ENCODE data around the gene ANKRD40.
A peak's percentile ranks its signal among the peaks of the same experiment; 100 is the strongest.
"Not testable (repeated sequence)": the region's sequence is repeated elsewhere in the genome, so short reads cannot be mapped to it uniquely, and the experiment has no call there.

The ANKRD40 gene, protein sequence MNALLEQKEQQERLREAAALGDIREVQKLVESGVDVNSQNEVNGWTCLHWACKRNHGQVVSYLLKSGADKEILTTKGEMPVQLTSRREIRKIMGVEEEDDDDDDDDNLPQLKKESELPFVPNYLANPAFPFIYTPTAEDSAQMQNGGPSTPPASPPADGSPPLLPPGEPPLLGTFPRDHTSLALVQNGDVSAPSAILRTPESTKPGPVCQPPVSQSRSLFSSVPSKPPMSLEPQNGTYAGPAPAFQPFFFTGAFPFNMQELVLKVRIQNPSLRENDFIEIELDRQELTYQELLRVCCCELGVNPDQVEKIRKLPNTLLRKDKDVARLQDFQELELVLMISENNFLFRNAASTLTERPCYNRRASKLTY

DNA sequence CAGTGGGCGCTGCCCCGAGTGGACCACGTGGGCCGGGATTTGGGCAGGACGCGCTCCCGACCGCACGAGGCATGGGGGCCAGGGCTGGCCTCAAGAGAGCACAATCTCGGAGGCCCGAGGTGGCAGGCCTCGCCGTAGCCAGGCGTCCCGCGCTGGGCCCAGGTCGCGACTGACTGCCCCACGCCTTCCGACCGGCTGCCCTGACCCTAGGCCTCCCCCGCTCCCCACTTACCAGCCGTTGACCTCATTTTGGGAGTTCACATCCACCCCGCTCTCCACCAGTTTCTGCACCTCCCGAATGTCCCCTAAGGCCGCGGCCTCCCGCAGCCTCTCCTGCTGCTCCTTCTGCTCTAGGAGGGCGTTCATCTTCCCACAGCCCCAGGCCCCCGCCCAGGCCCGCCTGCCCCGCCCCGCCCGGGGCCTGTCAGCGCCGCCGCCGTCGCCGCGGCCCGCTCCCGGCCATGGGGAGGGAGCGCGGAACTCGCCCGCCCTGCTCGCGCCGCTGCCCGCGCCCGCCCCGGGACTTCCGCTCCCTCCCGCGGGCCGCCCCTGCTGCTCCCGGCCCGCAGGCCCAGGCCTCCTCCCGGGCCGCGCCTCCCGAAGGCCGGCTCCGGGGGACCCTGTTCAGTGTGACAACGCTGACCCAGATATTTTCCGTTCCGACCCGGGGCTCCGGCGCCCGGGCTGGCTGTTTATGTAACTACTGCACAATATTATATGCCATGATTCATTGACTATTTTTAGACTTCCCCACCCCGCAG, at the start of gene ANKRD40:
TSS of gene ANKRD40 (minus strand) at position 626 of the 761 bp plus-strand sequence. CDS start at position 366, 260 bp downstream.
- DNase-seq, result peak; percentile 85 to 89

DNA sequence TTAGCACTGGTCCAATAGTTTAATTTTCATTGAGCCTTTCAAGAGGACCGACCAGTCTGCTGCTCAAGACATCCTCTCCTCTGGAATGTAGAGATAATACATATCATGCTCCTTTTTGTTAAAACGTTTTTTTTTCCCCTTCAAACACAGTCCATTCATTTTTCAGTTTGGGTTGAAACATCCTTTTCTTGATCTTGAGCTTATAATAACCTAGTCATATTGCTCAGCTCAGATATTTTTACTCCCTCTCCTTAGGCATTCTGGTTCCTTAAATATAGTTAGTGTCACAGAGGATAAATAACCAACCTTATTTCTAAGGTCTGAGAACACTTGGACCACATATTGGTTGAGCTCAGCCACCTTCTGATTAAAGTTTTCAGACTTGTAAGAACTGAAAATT, 46.8 kb upstream of the ANKRD40 start:
- DNase-seq, result no peak

DNA sequence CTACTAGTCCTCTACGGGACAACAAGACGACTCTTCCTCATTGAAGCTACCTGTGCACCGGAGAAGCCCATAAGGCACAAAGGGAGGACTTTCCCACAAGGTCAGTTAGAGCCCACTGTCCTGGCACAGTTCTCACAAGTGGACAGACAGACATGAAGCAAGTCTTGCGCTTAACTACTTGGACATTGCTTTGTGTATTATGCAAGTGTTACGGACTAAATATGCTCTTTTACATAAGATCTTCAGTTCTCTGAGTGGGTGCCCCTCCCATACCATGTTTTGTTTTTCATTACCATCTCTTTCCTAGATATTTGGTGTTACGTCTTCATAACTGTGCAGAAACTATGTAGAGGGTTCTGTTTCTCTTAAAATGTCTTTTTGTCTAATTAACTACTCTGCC, 41.5 kb upstream of the ANKRD40 start:
- no peak for DNase-seq

DNA sequence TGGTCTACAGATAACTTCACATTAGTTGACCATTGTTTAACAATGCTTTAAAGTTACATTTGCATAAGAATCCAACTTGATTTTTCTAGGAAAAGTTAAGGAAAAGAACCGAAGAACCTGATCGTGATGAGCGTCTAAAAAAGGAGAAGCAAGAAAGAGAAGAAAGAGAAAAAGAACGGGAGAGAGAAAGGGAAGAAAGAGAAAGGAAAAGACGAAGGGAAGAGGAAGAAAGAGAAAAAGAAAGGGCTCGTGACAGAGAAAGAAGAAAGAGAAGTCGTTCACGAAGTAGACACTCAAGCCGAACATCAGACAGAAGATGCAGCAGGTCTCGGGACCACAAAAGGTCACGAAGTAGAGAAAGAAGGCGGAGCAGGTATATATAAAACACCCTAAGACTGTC, 37.9 kb upstream of the ANKRD40 start:
- no peak for DNase-seq

DNA sequence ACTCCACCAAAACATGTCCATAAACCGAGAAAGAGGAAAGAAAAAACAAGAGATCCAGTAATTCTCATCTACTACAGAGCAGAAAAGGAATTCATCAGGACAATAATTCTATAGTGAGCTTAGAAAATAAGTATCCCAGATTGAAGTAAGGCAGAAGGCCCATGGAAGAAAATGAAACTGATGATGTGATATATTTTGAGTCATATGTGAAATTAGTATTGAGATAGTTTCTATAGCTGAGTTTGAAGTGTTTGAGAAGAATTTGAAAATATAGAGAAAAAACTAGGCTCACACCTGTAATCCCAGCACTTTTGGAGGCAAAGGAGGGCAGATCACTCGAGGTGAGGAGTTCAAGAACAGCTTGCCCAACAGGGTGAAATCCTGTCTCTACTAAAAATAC, 31.4 kb upstream of the ANKRD40 start:
- DNase-seq, result no peak

DNA sequence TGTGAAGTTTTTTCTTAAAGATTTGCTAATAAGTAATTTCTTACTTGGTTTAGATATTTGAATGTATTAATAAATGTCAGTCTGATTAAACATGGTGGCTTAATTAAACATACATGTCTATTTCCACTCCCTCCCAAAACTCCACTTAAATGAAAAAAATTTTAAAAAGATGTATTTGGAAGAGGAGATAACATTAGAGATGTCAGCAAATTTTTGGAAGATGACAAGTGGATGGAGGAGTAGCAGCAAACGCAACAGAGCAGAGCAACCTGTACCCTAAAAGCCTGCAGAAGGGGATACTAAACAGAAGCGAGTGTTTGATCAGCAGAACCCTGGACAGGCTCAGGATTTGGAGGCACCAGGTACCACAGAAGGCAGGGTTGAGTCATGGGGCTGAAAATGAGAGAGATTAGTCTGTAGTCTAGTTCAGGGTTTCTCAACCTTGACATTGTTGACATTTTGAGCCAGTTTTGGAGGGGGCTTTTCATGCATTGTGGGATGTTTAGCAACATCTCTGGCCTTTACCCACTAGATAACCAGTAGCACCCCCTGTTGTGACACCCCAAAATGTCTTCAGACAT, 29.5 kb upstream of the ANKRD40 start:
- DNase-seq, result no peak

DNA sequence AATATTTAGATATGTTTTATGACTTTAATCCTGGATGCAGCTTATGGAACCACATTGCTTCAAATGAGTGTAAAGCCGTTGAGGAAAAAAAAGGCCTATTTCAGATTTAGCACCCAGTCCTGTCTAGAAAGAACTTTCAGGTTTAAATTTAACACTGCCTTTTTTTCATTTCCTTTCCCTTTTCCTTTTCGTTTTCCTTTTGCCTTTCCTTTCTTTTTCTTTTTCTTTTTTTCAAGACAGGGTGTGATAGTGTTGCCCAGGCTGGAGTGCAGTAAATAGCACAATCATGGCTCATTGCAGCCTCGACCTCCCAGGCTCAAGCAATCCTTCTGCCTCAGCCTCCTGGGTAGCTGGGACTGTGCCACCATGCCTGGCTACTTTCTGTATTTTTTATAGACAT, 27.6 kb upstream of the ANKRD40 start:
- DNase-seq, result no peak

DNA sequence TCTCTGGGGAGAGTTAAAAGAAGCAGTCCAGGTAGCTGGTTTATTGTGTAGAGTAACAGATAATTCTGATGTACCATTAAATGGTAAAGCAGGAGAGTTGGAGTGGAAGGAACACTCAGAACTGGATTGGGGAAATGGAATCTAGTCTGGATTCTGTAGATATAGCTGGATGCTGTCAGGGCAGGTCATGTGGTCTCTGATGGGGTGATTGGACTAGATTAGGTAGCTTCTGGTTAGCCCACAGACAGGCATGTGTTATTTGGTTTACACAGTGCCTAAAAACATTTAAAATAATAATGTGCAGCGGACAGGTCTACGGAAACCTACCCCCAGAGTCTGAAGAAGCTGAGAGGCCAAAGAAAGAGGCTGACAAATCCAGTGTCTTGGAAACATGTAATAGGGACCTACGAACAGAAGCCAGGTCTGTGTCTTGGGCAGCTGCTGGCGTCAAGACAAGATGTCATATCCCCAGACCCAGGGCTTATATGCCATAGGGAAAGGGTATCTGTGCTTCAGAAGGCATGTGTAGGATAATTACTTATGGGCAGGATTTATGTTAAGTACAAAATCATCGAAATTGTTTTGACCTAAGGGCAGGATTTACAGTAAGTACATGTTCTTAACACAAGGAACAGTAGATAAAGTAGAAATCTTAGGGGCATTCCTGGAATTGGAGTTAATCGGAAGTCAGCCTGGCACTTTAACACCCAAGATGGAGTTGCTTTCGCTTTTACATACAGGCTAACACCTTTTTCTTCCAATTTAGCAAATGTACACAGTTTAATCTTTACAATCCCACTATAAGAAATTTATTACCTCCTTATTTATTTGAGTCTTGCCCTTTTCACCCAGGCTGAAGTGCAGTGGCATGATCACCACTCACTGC, 24.1 kb upstream of the ANKRD40 start:
- no peak for DNase-seq

DNA sequence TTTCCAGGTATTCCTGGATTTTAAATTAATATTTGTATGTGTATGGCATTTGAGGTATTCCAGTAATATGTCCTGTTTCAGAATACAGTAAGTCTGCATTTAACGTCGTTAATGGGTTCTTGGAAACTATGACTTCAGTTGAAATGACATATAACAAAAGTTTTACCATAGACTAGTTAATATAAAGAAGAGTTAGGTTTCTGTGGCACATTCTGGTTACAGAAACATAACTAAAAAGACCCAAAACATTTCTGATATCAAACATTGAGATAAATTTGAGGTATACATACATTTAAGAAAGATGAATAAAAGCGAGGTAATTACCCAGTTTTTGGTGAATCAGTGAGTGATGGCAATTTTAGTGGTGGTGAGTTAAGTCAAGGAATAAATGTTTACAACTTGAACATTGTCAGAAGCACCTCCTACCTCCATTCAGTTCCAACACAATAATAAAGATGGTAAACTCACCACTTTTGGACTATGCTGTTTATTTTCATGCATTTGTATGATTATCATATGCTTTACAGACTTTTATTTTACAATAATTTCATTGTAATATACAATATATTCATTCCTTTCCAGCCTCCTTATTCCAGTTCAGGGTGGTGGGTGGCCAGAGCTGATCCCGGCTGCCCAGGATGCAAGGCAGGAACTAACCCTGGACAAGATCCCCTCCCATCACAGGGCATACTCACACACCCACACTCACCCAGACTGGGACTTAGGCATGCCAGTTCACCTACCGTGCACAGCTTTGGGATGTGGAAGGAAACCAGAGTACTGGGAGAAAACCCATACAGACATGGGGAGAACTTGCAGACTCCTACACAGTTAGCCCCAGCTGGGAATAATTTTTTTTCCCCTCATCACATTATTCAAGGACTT, 21.4 kb upstream of the ANKRD40 start:
- DNase-seq, result no peak

DNA sequence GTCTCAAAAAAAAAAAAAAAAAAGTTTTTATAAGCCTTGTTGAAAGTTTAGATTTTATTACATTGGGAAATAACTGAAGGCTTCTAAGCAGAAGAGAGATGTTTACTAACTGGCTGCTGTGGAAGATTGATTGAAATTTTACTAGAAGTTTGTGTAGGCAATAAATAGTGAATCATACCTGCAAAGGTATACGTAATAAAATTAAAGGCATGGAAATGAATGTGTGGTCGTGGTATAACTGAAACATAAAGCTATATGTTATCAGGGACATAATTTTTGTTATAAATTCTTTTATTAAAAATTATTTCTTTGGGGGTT, 20.4 kb upstream of the ANKRD40 start:
- DNase-seq, result no peak

DNA sequence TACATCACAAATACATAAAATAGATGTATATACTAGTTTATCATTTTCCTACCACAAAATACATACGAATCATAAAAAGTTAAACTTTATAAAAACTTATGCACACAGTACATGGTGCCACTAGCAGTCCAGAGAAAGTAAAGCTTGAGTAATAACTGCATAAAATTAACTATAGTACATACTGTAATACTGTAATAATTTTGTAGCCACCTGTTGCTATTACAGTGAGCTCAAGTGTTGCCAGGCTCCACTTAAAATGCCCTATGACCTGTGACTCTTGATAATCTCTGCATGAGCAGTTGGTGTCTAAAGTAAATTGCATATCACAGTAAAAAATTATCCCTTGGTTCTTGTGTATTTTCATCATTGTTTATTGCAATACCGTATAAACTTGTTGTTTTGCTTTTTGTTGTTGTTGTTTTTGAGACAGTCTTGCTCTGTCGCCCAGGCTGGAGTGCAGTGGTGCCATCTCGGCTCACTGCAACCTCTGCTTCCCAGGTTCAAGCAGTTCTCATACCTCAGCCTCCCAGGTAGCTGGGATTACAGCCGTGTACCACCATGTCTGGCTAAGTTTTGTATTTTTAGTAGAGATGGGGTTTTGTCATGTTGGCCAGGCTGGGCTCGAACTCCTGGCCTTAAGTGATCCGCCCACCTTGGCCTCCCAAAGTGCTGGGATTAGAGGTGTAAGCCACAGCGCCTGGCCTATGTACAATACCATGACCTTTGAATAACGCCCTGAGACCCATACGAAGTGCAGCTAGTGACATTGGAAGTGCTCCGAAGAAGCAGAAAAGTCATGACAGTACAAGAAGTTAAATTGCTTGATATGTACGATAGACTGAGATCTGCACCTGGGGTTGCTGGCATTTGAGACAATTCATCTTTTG, 18.3 kb upstream of the ANKRD40 start:
- no peak for DNase-seq

DNA sequence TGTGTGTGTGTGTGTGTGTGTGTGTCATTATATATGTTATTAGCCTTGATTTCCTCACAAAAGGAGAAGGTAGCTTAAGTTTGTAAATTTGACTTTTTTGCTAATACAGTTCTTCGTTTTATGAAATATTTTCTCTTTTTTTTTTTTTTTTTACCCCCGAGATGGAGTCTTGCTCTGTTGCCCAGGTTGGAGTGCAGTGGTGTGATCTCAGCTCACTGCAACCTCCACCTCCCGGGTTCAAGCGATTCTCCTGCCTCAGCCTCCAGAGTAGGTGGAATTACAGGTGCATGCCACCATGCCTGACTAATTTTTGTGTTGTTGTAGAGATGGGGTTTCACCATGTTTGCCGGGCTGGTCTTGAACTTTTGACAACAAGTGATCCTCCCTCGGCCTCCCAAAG, 16.9 kb upstream of the ANKRD40 start:
- not testable (repeated sequence) for DNase-seq

DNA sequence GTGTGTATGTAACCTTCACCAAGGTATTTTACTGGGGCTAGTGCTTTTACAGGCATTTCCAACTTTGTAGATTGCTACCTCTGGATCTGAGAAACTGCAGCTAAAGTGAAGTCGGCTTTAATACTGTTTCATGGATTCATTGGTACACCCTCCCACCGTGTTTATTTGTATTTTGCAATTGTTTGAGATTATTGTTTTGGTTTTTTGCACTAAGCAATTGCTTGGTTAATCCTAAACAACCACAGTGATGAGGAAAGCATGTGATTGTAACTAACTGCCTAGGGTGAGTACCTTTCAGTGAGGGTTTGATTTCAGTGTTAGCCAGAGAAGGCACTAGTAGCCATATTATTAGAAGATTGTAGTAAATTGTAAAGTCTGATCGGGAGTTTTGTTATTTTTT, 15.0 kb upstream of the ANKRD40 start:
- no peak for DNase-seq

DNA sequence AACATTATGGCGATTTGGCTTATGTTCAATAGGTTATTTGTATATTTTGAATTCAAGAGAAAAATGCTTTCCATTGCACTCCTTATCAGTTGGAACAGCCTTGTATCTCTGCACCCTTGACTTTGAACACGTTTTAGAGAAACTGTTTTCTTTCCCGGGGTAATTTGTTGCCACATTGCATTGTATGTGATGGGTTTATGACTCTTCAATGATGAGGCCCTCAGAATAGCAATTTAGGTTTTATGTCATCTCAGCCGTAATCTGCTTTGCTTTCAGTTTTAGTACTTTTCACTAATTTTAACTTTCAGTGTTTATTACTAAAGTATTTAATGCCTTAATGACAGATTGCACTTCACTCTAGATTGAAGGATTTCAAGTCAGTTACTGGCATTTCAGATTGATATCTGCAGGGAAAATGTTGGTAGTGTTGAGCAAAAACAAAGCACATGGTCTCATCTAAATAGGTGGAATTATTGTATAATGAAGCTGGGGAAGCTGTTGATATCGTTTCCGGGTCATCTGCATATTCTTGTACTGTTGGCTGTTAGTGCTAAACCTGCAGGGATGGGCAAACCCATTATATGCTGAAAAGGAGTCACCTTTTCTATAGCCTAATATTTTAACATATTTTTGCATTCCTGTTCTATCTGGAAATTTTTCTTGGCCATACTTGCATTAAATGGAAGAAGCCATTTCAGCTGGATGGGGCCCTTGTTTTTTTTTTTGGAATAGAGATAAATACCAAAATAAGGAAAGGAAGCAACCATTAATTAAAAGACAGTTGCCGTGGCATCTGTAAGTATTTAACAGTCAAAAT, 13.7 kb upstream of the ANKRD40 start:
- DNase-seq, result no peak

DNA sequence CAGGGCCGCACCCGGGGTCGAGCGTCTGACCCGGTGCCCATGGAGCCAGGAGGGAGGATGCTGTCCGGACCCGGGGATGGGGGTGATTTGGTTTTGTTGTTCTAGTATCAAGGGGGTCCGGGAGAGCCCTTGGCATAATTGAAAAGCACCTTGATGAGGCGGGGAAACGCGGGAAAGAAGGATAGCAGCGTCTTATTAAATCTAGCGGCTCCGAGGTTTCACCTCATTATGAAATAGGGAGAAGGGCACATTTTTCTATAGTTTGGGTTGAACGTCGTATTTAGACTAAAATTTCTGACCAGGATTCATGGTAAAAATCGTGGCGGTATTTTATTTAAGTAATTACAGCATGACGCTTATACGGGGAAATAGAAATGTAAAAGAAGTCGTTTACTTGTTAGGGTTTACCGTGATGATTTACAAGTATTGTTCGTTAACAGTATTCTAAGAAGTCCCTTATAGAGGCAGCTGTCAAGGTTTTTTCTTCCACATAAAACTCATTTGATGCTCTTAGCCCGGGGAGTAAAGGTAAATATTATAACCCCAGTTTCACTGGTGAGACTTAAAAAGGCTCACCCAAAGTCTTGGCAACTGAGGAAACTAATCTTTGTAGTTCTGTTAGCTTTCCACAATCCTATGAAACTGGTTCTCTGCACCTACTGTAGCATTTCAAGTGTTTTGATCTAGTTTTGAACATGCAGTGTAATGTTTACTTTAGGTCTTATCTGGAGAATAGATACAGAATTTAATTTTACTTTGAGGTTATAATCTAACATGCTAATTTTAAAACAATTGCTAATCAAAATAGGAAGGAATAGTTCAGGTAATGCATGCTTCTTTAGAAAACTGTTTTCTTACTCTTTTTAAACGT, 12.4 kb upstream of the ANKRD40 start:
- no peak for DNase-seq

DNA sequence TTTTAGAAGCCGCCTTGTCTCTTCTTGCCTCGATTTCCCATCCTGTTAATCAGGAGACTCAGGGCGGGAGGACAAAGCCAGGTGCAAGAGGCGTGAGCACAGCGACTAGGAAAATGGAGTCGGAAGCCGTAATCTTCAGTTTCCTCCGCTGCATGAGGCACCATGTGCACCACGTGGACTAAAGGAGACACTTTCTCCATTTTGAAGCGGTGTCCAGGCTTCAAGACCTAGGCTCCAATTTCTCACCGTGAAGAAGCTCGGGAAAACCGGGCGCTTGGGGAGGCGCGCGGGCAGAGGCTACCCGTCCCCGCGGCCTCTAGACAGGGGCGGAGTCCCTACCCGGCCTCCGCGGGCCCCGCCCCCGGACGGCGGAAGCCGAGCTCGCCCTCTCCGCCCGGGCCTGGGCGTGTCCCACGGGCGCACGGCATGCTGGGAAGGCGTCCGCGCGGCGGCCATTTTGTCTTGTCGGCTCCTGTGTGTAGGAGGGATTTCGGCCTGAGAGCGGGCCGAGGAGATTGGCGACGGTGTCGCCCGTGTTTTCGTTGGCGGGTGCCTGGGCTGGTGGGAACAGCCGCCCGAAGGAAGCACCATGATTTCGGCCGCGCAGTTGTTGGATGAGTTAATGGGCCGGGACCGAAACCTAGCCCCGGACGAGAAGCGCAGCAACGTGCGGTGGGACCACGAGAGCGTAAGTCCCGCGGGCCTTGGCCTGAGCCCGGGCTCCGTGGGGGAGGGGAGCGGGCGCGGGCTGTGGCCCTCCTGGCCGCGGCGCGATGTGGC, 11.6 kb upstream of the ANKRD40 start, which contains the start of gene LUC7L3:
TSS of gene LUC7L3 (plus strand) at position 460 of the 780 bp plus-strand sequence. CDS start at position 590, 130 bp downstream.
- DNase-seq, result peak; percentile 79 to 84

DNA sequence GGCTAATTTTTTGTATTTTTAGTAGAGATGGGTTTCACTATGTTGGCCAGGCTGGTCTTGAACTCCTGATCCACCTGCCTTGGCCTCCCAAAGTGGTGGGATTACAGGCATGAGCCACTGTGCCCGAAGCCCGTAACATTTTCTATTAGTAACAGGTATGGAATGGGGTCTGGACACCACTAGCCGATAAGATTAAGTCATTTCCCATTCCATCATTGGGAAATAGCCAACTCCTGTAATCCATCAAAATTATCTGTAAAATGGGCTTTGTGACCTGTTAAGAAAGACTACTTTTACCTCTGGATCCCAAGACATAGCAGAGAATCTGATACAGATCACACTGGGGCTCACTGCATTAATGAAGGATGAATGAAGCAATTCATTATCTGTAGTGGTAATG, 7.8 kb upstream of the ANKRD40 start:
- no peak for DNase-seq

DNA sequence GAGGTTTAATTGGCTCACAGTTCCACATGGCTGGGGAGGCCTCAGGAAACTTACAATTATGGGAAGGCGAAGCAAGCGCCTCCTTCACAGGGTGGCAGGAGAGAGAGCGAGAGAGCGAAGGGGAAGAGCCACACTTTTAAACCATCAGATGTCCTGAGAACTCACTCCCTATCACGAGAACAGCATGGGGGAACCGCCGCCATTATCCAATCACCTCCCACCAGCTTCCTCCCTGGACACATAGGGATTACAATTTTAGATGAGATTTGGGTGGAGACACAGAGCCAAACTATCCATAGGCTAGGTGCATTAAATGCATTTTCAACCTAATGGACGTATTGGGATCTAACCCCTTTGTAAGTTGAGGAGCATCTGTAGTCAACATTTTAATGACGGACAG, 4.9 kb upstream of the ANKRD40 start:
- DNase-seq, result no peak
